HL-60 (cell line): Measurements from ENCODE around the gene TRIM7.

Experiments
- DNase-seq, 2 experiments: peaks; one replicate each; pipeline ENCODE4 v3.0.0-alpha.2; 2010 to 2020; ENCODE audit warnings: low read depth in 1 of 2, low spot score in 1 of 2
- H3K27ac ChIP-seq: fragments of 250-450 bp; sonication (Bioruptor Pico); replicated peaks from 2 replicates; pipeline ENCODE4 v1.5.1; 2020; ENCODE audit warnings: mild to moderate bottlenecking, moderate library complexity
- H3K27me3 ChIP-seq: fragments of 250-450 bp; sonication (Bioruptor Pico); 2 replicates; pipeline ENCODE4 v1.5.1; 2021; ENCODE audit warnings: mild to moderate bottlenecking, moderate library complexity; ENCODE audit not compliant: insufficient read depth, poor library complexity, severe bottlenecking
- H3K4me3 ChIP-seq: replicated peaks from 2 replicates; pipeline ENCODE4 v1.5.1; 2011; ENCODE audit warnings: mild to moderate bottlenecking, control low read depth, low read length; ENCODE audit not compliant: insufficient read depth
- GABPA ChIP-seq: IDR thresholded peaks from 2 replicates; pipeline ENCODE4 v1.6.1; 2012; ENCODE audit warnings: low read depth
- POLR2AphosphoS5 ChIP-seq: IDR thresholded peaks from 2 replicates; pipeline ENCODE4 v1.6.1; 2012; ENCODE audit warnings: low read depth
- SPI1 ChIP-seq: IDR thresholded peaks from 2 replicates; pipeline ENCODE4 v1.6.1; 2012; ENCODE audit warnings: low read depth, mild to moderate bottlenecking, borderline replicate concordance
- TF ChIP-seq, protein P1 (sequence below): IDR thresholded peaks from 2 replicates; pipeline ENCODE4 v1.6.1; 2012; ENCODE audit warnings: low read depth; ENCODE audit not compliant: insufficient replicate concordance
- TF ChIP-seq, protein P2 (sequence below): IDR thresholded peaks from one replicate; pipeline ENCODE4 v1.5.1; 2011; ENCODE audit warnings: low read length, control low read depth, inconsistent platforms; ENCODE audit not compliant: insufficient read depth

Gene TRIM7

DNA sequence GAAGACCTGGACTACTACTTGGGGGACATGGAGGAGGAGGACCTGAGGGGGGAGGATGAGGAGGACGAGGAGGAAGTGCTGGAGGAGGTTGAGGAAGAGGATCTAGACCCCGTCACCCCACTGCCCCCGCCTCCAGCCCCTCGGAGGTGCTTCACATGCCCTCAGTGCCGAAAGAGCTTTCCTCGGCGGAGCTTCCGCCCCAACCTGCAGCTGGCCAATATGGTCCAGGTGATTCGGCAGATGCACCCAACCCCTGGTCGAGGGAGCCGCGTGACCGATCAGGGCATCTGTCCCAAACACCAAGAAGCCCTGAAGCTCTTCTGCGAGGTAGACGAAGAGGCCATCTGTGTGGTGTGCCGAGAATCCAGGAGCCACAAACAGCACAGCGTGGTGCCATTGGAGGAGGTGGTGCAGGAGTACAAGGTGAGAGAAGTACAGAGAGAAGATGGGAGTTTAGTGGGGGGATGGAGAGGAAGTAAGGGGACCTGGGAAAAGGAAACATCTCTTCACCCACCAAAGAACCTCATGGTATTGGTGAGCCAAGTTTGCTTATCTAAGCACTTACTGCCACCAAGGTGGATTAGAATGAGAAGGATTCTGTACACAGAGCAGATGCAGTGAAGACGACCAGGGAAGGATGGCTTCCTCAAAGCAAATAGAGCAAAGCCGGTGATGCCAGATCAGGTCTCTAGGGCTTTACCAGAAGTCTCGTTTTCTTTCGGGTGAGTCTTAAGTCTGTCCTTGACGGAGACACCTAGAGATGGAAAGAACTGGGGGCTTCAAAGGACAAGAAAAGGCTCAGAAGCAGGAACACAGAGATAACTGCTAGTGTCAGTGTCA is 19.6 kb upstream of the TRIM7 start:
- Histone ChIP-seq H3K27ac (peak overlapping the region; percentile 97), H3K27me3 (no peaks in the 10 kb centered on the region), H3K4me3 (peak overlapping the region; percentile 68)
- TF ChIP-seq, protein P1, sequence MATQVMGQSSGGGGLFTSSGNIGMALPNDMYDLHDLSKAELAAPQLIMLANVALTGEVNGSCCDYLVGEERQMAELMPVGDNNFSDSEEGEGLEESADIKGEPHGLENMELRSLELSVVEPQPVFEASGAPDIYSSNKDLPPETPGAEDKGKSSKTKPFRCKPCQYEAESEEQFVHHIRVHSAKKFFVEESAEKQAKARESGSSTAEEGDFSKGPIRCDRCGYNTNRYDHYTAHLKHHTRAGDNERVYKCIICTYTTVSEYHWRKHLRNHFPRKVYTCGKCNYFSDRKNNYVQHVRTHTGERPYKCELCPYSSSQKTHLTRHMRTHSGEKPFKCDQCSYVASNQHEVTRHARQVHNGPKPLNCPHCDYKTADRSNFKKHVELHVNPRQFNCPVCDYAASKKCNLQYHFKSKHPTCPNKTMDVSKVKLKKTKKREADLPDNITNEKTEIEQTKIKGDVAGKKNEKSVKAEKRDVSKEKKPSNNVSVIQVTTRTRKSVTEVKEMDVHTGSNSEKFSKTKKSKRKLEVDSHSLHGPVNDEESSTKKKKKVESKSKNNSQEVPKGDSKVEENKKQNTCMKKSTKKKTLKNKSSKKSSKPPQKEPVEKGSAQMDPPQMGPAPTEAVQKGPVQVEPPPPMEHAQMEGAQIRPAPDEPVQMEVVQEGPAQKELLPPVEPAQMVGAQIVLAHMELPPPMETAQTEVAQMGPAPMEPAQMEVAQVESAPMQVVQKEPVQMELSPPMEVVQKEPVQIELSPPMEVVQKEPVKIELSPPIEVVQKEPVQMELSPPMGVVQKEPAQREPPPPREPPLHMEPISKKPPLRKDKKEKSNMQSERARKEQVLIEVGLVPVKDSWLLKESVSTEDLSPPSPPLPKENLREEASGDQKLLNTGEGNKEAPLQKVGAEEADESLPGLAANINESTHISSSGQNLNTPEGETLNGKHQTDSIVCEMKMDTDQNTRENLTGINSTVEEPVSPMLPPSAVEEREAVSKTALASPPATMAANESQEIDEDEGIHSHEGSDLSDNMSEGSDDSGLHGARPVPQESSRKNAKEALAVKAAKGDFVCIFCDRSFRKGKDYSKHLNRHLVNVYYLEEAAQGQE, result no peak
- TF ChIP-seq, protein P2, sequence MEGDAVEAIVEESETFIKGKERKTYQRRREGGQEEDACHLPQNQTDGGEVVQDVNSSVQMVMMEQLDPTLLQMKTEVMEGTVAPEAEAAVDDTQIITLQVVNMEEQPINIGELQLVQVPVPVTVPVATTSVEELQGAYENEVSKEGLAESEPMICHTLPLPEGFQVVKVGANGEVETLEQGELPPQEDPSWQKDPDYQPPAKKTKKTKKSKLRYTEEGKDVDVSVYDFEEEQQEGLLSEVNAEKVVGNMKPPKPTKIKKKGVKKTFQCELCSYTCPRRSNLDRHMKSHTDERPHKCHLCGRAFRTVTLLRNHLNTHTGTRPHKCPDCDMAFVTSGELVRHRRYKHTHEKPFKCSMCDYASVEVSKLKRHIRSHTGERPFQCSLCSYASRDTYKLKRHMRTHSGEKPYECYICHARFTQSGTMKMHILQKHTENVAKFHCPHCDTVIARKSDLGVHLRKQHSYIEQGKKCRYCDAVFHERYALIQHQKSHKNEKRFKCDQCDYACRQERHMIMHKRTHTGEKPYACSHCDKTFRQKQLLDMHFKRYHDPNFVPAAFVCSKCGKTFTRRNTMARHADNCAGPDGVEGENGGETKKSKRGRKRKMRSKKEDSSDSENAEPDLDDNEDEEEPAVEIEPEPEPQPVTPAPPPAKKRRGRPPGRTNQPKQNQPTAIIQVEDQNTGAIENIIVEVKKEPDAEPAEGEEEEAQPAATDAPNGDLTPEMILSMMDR, result no peak
- TF ChIP-seq SPI1 (peak; percentile 0; the same call in 1 of the 2 replicates), GABPA (no peak)
- peak in 1 of 2 experiments; percentile 45 for DNase-seq

DNA sequence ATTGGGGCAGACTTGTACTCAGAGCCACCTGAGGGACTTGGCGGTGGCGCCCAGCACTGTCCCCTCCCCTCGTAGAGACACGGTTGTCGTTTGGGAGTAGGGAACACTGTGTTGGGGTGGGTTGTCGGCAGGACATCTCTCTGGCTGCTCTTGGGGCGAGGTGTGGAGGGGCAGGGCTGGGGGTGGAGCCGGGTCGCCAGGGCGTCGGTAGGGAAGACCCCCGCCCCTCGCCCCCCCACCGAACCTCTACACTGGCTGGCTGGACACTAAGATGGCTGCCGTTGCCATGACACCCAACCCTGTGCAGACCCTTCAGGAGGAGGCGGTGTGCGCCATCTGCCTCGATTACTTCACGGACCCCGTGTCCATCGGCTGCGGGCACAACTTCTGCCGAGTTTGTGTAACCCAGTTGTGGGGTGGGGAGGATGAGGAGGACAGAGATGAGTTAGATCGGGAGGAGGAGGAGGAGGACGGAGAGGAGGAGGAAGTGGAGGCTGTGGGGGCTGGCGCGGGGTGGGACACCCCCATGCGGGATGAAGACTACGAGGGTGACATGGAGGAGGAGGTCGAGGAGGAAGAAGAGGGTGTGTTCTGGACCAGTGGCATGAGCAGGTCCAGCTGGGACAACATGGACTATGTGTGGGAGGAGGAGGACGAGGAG is 18.9 kb upstream of the TRIM7 start:
- peak overlapping the region; percentile 97 for H3K27ac ChIP-seq
- peak in 1 of 2 experiments; percentile 62 for DNase-seq
- peak overlapping the region; percentile 68 for H3K4me3 ChIP-seq
- no peaks in the 10 kb centered on the region for H3K27me3 ChIP-seq
- TF ChIP-seq GABPA (no peak), POLR2AphosphoS5 (peak; percentile 9), SPI1 (peak; percentile 62; the same call in 1 of the 2 replicates)
- TF ChIP-seq, protein P1, result no peak
- TF ChIP-seq, protein P2, result no peak

DNA sequence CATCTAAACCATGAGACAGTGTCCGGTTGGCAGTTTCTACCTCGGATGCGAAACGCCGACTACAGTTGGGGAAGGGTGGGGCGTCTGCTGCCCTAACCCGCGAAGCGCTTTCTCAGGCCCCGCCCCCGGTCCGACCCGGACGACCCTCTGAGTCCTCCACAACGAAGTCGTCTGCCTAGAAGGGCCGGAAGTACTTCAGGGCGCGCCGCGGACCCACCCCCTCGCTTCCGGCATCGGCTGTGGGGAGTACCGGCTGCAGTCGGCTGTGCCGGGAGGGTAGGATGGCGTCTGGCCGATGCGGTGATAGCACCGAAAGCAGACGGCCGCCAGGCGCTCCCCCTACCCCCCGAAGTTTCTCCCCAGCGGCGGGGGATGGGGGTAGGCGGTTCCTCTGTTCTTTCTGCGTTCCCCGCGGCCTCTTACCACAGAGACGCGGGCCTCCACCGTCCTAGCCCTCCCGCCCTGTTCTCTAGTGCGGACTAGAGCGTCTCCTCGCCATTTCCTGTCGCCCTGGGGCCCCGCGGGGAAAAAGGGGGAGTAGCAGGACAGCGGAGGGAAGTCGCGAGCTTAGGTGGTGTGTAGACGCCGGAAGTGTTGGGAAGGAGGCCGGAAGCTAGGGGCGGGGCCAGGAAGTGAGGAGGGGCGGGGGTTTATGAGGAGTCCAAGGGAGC is 18.2 kb upstream of the TRIM7 start, which contains the start of gene TRIM41:
TSS of gene TRIM41 (plus strand) at position 224 of the 671 bp plus-strand sequence. CDS start 719 bp downstream, outside the sequence.
- TF ChIP-seq, protein P2, result no peak
- TF ChIP-seq, protein P1, result peak; percentile 64
- TF ChIP-seq POLR2AphosphoS5 (peak; percentile 88), GABPA (peak; percentile 95), SPI1 (peak; percentile 80)
- peak; percentile 99 to 100 for DNase-seq
- Histone ChIP-seq H3K4me3 (peak within 1 kb of the TSS; percentile 68), H3K27me3 (no peaks in the 10 kb centered on the region), H3K27ac (peak within 1 kb of the TSS; percentile 97)
